Skin epidermis (tissue), 12 donors: ENCODE measurements around the gene B3GNT3.
"Not testable (repeated sequence)": the region's sequence is repeated elsewhere in the genome, so short reads cannot be mapped to it uniquely, and the experiment has no call there.

Experiments
- H3K27ac ChIP-seq, 21 experiments: fragments of 200-600 bp; sonication (generic) in 11 of 21; one replicate each; pipeline ENCODE4 v1.5.0; 2020; ENCODE audit warnings: mild to moderate bottlenecking in 3 of 21, inconsistent platforms in 2 of 21, moderate library complexity in 2 of 21
- H3K4me3 ChIP-seq, 7 experiments: fragments of 200-600 bp; sonication (generic) in 2 of 7; one replicate each; pipeline ENCODE4 v1.5.0; 2020; ENCODE audit warnings: inconsistent platforms in 2 of 7, mild to moderate bottlenecking in 2 of 7, moderate library complexity in 1 of 7

B3GNT3 gene

DNA sequence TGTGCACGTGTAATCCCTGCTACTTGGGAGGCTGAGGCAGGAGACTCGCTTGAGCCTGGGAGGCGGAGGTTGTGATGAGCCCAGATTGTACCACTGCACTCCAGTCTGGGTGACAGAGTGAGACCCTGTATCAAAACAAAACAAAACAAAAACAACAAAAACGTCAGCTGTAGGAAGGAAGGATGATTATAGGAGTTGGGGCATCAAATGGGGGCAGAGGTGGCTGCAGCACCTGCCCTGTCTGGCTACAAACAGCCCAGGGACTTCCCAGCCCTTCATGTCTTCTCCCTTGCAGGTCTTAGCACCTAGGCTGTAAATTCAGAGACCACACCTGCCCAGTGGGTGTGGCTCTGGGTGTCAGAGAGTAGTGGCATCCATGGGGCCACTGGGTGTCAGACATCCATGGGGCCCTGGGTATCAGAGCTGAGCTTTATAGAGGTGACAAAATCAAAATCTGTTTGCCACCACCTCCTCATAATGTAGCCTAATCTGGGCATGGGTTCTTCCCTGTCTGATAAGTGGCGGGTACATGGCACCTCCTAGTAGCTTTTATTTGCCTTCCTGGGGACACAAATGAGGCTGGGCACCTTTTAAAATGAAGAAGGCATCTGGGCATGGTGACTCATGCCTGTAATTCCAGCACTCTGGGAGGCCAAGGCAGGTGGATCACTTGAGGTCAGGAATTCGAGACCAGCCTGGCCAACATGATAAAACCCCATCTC, 4.7 kb upstream of the B3GNT3 start:
- Histone ChIP-seq H3K27ac (peak overlapping the region in 5 of 21 experiments; percentile 2 to 45 (median 37)), H3K4me3 (no peak overlapping the region)

DNA sequence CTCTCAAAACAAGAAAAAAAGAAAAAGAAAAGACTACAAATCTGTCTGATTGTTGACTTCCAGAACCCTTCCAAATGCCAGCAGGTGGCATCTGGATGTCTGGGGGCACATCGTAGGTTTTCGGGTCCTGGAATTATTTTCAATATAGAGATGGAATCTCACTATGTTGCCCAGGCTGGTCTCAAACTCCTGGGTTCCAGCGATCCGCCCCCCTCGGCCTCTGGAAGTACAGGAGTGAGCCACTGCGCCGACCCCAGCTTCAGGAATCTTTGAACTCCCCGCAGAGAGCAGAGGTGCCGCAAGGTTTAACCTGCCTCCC, 567 bp upstream of the B3GNT3 start:
- peak overlapping the region in 1 of 7 experiments; percentile 12 for H3K4me3 ChIP-seq

DNA sequence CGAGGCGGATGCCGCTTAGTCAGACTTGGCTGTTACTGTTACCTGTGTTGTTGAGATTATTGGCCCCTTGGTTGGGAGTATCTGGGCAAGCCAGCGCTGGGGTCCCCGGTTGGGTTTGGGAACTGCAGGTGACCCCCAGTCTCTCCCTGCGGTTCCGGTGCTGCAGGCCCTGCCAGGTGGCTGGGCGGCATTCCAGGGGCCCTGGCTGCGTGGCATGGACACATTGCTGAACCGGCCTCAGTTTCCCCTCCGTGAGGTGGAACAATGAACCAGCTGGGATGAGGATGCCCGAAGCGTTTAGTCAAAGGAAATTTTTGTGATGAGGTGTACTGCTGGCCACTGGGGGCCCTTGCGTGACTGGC, 538 bp downstream of the B3GNT3 start:
- H3K4me3 ChIP-seq: peak overlapping the region in 6 of 7 experiments; percentile 0 to 19 (median 12)
- H3K27ac ChIP-seq: peak overlapping the region in 1 of 21 experiments; percentile 4

More for the DNA sequence above, 567 bp upstream of the B3GNT3 start:
- no peak overlapping the region for H3K27ac ChIP-seq

DNA sequence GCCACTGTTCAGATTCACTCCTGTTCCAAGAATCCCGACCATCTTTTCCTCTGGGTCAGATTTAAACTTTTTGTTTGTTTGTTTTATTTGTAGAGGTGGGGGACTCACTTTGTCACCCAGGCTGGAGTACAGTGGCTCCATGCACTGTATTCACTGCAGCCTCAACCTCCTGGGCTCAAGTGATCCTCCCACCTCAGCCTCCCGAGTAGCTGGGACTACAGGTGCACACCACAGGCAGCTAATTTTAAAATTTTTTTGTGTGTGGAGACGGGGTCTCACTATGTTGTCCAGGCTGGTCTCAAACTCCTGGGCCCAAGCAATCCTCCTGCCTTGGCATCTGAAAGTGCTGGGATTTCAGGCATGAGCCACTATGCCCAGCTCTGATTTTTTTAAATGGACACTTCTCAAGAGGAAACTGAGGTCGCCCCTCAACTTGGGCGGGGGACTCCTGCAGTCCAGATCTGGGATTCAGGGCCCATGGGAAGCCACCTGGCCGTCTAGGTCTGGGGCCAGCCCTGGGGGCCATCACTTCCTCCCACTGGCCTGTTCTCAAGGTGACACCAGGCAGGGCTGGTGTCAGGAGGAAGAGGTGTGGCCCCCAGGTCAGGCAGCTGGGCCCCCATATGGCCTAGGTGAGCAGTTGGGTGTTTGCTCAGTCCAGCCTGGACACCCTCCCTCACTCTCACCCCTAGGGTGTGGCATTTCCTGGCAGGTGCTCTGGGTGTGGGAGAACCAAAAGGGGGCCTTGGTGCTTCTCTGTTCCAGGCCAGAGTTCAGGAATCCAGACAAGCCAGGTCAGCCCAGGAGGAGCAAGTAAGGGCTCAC, 1.3 kb downstream of the B3GNT3 start:
- Histone ChIP-seq H3K4me3 (no peak overlapping the region), H3K27ac (no peak overlapping the region)

DNA sequence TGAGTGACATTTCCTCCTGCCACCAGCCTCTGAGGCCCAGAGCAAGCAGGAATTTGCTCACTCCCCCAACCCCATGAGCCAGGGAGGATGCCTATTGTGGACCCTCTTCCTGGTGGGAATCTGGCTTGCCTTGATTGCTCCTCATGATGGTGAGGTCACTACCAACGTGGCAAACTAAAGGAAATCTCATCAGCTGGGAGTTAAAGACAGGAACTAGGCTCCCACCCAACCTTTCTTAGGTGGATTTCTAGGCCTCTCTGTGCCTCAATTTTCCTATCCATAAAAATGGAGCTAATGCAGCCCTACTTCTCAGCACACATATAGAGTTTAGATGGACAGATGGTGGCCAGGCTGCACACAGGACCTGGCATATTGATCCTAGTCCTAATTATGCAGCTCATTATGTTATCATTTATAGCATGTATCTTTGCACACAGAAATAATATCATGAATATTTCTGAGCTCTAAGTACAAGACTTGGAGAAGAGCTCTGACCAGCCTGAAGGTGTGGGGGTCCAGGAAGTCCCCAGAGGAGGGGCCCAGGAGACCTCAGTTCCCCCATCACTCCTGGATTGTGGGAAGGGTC, 2.0 kb downstream of the B3GNT3 start:
- Histone ChIP-seq H3K4me3 (no peak overlapping the region), H3K27ac (peak overlapping the region in 1 of 21 experiments; percentile 39)

DNA sequence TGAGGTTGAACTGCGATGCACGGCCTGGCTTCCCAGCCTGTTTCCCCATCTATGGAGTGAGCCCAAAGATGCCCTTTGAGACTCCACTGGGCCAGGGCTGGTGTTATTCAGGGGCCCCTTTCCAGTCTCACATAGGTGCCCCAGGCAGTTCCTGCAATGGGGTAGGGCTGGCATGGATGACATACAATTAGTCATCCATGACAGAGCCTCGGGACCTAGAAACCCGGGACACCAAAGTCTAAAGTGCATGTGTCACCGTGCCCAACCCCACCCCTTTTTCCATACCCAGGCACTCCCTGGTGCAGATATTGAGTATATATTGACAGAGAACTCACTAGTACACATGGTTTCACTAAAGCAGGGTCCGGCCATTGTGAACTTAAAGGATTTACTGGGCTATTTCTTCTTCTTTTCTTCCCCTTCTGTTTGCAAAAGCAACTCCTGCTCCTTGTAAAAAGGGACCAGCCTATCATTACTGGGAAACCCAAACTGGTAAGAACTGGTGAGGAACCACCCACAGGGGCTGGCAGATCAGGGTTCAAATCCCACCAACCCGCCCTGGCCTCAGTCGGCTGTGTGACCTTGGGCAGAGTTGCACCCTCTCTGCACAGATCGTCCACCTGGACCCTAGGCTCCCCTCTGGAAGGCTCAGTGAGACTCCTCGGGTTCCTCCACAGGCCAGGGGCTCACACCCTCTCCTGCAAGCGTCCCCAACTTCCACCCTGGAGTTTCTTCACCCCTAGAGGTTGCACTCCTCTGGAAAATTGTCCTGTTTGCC, 2.7 kb downstream of the B3GNT3 start:
- Histone ChIP-seq H3K27ac (peak overlapping the region in 1 of 21 experiments; percentile 39), H3K4me3 (no peak overlapping the region)

DNA sequence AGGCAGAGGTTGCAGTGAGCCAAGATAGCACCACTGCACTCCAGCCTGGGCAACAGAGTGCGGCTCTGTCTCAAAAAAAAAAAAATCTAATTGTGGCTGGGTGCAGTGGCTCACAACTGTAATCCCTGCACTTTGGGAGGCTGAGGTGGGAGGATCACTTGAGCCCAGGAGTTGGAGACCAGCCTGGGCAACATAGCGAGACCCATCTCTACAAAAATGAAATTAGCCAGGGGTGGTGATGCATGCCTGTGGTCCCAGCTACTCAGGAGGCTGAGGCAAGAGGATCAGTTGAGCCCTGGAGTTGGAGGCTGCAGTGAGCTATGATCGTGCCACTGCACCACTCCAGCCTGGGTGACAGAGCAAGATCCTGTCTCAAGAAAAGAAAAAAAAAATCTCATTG, 3.7 kb downstream of the B3GNT3 start:
- not testable (repeated sequence) for H3K27ac ChIP-seq, H3K4me3 ChIP-seq

DNA sequence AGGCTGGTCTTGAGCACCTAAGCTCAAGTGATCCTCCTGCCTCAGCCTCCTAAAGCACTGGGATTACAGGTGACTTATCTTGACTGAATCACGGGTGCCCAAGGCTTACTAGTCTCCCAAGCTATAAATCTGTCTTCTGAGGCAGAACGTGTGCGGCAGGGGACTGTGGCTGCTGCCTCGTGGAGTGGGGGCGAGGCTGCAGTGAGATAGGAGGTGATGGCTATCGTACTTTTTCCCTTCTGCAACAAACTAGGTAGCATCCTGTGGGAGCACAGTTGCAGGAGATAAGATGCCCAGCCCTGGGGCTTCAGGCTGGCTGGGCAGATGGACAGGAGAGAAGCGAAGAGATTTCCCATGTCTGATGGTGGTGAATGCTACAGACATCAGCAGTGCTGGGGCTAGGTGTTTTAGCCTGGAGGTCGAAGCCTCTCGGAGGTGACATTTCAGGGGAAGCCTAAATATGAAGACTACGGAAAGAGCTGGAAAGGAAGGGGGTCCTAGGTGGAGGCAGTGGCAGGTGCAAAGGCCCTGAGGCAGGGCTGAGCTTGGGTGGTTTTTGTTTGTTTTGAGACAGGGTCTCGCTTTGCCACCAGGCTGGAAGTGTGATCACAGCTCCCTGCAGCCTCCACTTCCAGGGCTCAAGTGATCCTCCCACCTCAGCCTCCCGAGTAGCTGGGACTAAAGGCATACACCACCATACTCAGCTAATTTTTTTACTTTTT, 7.4 kb downstream of the B3GNT3 start:
- Histone ChIP-seq H3K4me3 (no peak overlapping the region), H3K27ac (peak overlapping the region in 1 of 21 experiments; percentile 53)

DNA sequence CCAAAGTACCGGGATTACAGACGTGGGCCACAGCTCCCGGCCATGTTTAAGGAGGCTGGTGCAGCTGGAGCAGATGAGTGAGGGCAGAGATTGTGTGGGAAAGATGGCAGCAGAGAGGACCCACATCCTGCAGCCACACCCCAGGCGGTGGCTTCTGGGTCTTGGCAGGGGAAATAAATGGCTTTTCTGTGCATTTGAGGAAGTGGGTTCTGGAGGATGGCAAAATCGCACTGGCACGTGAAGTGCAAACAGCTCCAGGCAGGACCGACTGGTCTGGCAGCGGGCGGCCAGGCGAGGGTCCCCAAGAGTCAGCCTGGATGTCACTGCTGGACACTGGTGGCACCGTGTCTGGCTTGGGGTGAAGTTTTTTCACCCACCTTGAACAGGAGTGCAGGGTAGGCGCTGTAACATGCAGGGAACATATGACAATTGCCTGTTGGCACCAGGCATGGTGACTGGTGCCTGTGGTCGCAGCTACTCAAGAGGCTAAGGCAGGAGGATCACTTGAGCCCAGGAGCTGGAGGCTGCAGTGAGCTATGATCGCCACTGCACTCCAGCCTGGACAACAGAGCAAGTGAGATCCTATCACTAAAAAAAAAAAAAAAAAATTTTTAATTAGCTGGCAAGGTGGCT, 8.4 kb downstream of the B3GNT3 start:
- H3K4me3 ChIP-seq: no peak overlapping the region
- H3K27ac ChIP-seq: peak overlapping the region in 2 of 21 experiments; percentile 39 to 53

DNA sequence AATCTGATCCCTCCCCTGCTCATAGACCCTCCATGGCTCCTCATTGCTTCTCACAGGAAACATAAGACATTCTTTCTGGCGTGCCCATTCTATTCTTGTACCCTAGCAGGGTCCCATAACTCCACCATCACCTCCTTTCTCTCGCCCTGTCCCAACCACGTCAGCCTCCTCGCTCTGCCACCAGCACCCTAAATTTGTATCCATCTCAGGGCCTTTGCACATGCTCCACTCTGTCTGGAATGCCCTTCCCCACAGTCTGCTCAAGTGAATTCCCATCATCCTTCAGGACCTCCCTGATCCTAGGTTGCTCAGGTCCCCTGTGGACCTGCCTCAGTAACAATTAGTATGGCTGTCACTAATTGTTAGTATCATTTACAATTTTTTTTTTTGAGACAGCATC, 10.5 kb downstream of the B3GNT3 start:
- no peak overlapping the region for H3K27ac ChIP-seq

DNA sequence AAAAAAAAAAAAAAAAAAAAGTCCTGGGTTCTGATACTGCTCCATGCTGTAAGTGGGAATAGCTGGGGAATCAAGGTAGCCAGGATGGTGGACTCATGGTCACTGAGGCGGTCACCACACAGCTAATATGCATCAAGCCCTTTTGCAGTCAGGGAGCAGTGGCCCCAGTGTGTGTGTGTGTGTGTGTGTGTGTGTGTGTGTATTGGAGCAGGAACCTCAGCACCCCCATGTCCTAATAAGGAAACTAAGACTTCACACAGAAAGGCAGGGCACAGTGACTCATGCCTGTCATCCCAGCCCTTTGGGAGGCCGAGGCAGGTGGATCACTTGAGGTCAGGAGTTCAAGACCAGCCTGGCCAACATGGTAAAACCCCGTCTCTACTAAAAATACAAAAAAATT, 12.0 kb downstream of the B3GNT3 start:
- no peak overlapping the region for H3K27ac ChIP-seq
- no peak overlapping the region for H3K4me3 ChIP-seq

More for the DNA sequence above, 10.5 kb downstream of the B3GNT3 start:
- H3K4me3 ChIP-seq: no peak overlapping the region

DNA sequence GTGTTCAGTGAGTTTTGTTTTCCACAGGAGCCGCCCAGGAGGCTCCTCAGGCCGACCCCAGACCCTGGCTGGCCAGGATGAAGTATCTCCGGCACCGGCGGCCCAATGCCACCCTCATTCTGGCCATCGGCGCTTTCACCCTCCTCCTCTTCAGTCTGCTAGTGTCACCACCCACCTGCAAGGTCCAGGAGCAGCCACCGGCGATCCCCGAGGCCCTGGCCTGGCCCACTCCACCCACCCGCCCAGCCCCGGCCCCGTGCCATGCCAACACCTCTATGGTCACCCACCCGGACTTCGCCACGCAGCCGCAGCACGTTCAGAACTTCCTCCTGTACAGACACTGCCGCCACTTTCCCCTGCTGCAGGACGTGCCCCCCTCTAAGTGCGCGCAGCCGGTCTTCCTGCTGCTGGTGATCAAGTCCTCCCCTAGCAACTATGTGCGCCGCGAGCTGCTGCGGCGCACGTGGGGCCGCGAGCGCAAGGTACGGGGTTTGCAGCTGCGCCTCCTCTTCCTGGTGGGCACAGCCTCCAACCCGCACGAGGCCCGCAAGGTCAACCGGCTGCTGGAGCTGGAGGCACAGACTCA, 12.9 kb downstream of the B3GNT3 start:
- Histone ChIP-seq H3K27ac (no peak overlapping the region), H3K4me3 (no peak overlapping the region)

DNA sequence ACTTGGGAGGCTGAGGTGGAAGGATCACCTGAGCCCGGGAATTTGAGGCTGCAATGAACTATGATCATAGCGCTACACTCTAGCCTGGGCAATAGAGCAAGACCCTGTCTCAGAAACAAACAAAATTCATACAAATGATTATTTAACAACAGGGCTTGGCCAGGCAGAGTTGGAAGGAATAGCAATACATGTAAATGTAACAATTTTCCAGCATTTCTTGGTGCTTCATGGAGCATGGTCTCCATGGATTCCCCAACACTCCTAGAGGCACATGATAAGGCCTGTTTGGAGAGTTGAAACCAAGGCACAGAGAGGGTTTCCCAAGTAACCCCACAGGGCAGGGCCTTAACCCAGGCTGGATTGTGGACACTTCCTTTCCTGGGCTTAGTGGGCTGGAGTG, 16.2 kb downstream of the B3GNT3 start:
- no peak overlapping the region for H3K4me3 ChIP-seq
- H3K27ac ChIP-seq: no peak overlapping the region

DNA sequence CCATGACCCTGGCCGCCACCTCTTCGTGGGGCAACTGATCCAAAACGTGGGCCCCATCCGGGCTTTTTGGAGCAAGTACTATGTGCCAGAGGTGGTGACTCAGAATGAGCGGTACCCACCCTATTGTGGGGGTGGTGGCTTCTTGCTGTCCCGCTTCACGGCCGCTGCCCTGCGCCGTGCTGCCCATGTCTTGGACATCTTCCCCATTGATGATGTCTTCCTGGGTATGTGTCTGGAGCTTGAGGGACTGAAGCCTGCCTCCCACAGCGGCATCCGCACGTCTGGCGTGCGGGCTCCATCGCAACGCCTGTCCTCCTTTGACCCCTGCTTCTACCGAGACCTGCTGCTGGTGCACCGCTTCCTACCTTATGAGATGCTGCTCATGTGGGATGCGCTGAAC, 16.7 kb downstream of the B3GNT3 start:
- Histone ChIP-seq H3K27ac (no peak overlapping the region), H3K4me3 (no peak overlapping the region)

DNA sequence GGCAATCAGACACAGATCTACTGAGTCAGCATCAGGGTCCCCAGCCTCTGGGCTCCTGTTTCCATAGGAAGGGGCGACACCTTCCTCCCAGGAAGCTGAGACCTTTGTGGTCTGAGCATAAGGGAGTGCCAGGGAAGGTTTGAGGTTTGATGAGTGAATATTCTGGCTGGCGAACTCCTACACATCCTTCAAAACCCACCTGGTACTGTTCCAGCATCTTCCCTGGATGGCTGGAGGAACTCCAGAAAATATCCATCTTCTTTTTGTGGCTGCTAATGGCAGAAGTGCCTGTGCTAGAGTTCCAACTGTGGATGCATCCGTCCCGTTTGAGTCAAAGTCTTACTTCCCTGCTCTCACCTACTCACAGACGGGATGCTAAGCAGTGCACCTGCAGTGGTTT, 17.2 kb downstream of the B3GNT3 start:
- Histone ChIP-seq H3K27ac (no peak overlapping the region), H3K4me3 (no peak overlapping the region)

DNA sequence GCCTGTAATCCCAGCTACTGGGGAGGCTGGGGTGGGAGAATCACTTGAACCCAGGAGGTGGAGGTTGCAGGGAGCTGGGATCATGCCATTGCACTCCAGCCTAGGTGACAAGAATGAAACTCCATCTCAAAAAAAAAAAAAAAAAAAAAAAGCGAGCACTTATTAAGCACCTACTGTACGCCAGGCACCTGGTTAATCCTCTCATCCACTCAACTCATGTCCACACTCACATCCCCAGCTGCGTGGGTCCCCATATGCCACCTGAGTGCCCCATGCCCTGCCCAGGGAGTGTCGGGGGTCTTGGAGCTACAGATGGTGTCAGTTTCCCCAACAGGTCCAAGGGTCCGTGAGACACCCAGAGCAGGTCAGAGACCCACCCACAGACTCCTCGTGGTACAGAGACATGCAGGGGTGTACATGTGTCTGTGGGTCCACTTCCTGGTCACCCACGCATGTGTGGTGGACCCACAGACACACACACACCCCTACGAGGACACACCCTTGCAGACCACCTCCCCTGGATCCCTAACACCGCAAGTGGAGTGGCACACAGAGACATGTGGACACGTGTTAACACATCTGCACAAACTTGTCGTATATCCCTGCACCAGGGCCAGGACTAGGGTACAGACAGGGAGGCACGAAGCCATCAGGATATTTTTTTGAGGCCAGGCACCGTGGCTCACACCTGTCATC, 22.9 kb downstream of the B3GNT3 start:
- H3K4me3 ChIP-seq: no peak overlapping the region
- H3K27ac ChIP-seq: no peak overlapping the region

DNA sequence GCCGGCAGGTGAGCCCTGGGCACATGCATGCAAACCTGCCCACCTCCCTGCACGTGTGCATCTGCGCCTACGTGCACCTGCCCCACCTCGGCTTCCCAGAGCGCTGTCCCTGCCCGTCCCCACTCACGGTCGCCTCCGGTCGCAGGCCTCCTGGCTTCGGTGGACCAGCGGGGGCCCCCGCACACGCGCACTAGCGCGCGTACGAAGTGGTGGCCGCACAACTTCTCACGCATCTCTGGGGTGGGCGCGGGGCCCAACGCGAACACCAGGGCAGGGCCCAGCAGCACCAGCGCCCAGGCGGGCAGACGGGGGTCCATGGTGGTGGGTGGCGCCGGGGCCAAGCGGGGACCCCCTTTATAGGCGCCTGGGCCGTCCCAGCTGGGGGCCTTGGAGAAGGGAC, 26.3 kb downstream of the B3GNT3 start, which contains the start of gene INSL3:
Gene INSL3 (minus strand): TSS at position 330 of the 400 bp plus-strand sequence. CDS start 13 bp downstream, at position 317.
- H3K27ac ChIP-seq: no peak within 1 kb of the TSS
- no peak within 1 kb of the TSS for H3K4me3 ChIP-seq

DNA sequence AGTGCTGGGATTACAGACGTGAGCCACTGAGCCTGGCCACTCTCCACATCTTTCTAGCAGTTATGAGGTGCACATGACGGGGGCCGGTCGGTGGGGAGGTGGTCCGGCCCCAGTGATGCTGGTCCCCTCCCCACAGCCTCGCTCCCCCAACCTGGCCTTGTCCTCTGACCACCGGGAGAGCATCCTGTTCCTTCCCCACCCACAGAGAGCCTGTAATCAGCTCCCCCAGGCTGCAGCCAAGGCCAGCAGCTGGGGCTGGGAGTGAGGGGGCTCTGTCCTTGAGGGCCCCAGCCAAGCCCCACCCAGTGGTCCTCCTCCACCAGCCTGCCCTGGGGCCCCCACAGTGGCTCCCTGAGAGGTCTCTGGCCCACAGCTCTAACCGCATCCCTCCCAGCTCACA, 29.4 kb downstream of the B3GNT3 start:
- Histone ChIP-seq H3K27ac (no peak overlapping the region), H3K4me3 (no peak overlapping the region)
